ENCODE data around the gene TMEM143. TPM values are rescaled to one million over a fixed set of nuclear protein-coding genes. Genes with fewer than 3 reads are reported as not detected.

The TMEM143 gene
- total and polyA plus RNA-seq, 4 donors: 3.2 to 10.2 (median 6.7) TPM

DNA sequence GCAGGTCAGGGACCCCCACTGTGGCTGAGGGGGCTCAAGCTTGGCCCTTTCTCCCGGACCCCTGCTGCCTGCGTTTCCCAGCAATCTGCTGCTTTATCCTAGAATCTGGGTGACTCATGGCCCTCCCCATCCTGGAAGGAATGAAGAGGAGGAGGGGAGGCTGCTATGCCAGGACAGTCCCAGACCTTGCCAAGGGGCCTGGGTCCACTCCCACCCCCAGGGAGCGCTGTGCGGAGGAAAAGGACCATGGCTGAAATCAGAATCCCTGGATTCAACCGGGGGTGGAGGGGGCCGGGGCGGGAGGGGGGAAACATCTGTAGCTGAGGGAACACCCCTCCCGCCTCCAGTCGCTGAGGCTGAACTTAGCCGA is 73.4 kb downstream of the TMEM143 start:
- 18% methylated on average over 10 of the region's 10 CpGs for WGBS
- Histone ChIP-seq H3K27me3 (ENCODE audit: control insufficient read depth in 4 of 4, insufficient read depth in 4 of 4, low read length in 3 of 4) (peaks cover 0 to 6% (median 0%) of the 10 kb centered on the region in 4 donors), H3K9me3 (ENCODE audit: control insufficient read depth in 4 of 4, low read length in 3 of 4) (peaks cover 0 to 6% (median 4%) of the 10 kb centered on the region in 4 donors), H3K36me3 (ENCODE audit: control insufficient read depth in 4 of 4, insufficient read depth in 3 of 4, low read depth in 1 of 4, low read length in 3 of 4) (no peaks in the 10 kb centered on the region), H3K4me3 (ENCODE audit: low read depth in 1 of 3, low read length in 3 of 3) (no peak overlapping the region), H3K9ac (ENCODE audit: low read depth in 1 of 2, low read length in 2 of 2) (no peak overlapping the region), H3K4me1 (ENCODE audit: control insufficient read depth in 4 of 4, insufficient read depth in 4 of 4, low read length in 3 of 4) (peaks cover 2 to 8% (median 6%) of the 10 kb centered on the region in 4 donors), H3K27ac (ENCODE audit: low read depth in 1 of 2, low read length in 2 of 2) (no peak overlapping the region)
- TF ChIP-seq, protein P1, sequence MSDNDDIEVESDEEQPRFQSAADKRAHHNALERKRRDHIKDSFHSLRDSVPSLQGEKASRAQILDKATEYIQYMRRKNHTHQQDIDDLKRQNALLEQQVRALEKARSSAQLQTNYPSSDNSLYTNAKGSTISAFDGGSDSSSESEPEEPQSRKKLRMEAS (IDR thresholded peaks at IDR 0.05): no peak
- no peak for TF ChIP-seq YY1 (IDR thresholded peaks at IDR 0.05)
- no peak for TF ChIP-seq NR2F2 (IDR thresholded peaks at IDR 0.05)
- no peak for TF ChIP-seq TAF1 (conservative IDR thresholded peaks at IDR 0.05)
- TF ChIP-seq, protein P2, sequence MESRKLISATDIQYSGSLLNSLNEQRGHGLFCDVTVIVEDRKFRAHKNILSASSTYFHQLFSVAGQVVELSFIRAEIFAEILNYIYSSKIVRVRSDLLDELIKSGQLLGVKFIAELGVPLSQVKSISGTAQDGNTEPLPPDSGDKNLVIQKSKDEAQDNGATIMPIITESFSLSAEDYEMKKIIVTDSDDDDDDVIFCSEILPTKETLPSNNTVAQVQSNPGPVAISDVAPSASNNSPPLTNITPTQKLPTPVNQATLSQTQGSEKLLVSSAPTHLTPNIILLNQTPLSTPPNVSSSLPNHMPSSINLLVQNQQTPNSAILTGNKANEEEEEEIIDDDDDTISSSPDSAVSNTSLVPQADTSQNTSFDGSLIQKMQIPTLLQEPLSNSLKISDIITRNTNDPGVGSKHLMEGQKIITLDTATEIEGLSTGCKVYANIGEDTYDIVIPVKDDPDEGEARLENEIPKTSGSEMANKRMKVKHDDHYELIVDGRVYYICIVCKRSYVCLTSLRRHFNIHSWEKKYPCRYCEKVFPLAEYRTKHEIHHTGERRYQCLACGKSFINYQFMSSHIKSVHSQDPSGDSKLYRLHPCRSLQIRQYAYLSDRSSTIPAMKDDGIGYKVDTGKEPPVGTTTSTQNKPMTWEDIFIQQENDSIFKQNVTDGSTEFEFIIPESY (IDR thresholded peaks at IDR 0.05): no peak
- no peak for DNase-seq (ENCODE audit: low spot score)

DNA sequence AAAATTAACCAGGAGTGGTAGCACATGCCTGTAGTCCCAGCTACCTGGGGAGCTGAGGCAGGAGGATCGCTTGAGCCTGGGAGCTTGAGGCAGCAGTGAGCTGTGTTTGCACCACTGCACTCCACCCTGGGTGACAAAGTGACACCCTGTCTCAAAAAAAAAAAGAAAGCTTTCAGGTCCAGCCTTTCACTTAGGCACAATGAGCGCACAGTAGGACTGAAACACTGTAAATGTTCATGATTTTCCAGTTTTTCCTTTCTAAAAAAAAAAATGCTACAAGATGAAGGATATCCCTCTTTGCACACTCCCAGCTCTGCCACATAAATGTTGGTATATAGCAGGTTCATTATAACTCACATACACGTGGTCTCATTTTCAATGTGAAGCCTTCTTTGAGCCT is 76.0 kb downstream of the TMEM143 start:
- no peak for DNase-seq (ENCODE audit: low spot score)
- Histone ChIP-seq H3K4me3 (ENCODE audit: low read depth in 1 of 3, low read length in 3 of 3) (no peak overlapping the region), H3K27me3 (ENCODE audit: control insufficient read depth in 4 of 4, insufficient read depth in 4 of 4, low read length in 3 of 4) (peaks cover 0 to 5% (median 0%) of the 10 kb centered on the region in 4 donors), H3K9me3 (ENCODE audit: control insufficient read depth in 4 of 4, low read length in 3 of 4) (peaks cover 5 to 11% (median 7%) of the 10 kb centered on the region in 4 donors), H3K4me1 (ENCODE audit: control insufficient read depth in 4 of 4, insufficient read depth in 4 of 4, low read length in 3 of 4) (peaks cover 2 to 8% (median 6%) of the 10 kb centered on the region in 4 donors), H3K9ac (ENCODE audit: low read depth in 1 of 2, low read length in 2 of 2) (no peak overlapping the region), H3K36me3 (ENCODE audit: control insufficient read depth in 4 of 4, insufficient read depth in 3 of 4, low read depth in 1 of 4, low read length in 3 of 4) (peaks cover 0 to 3% (median 0%) of the 10 kb centered on the region in 4 donors), H3K27ac (ENCODE audit: low read depth in 1 of 2, low read length in 2 of 2) (no peak overlapping the region)
- 78% methylated on average over 3 of the region's 3 CpGs for WGBS
- TF ChIP-seq NR2F2 (IDR thresholded peaks at IDR 0.05) (no peak), FOXA2 (IDR thresholded peaks at IDR 0.05) (no peak), FOXA1 (IDR thresholded peaks at IDR 0.05) (no peak)

DNA sequence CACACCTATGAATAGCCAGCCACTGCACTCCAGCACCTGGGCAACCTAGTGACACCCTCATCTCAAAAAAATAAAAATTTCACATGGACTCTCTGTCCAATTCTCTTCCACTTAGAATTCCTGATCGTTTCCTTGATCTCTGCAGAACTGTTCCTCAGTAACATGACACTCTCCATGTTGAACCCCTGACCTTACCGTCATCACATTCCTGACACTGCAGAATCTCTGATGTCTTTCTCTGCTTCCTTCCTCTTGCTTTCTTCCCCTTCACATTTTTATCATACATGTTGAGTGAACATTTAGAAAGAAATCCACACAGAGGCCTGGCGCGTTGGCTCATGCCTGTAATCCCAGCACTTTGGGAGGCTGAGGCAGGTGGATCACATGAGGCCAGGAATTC is 78.8 kb downstream of the TMEM143 start:
- Histone ChIP-seq H3K9me3 (ENCODE audit: control insufficient read depth in 4 of 4, low read length in 3 of 4) (peaks cover 5 to 11% (median 7%) of the 10 kb centered on the region in 4 donors), H3K9ac (ENCODE audit: low read depth in 1 of 2, low read length in 2 of 2) (no peak overlapping the region), H3K27ac (ENCODE audit: low read depth in 1 of 2, low read length in 2 of 2) (no peak overlapping the region), H3K27me3 (ENCODE audit: control insufficient read depth in 4 of 4, insufficient read depth in 4 of 4, low read length in 3 of 4) (no peaks in the 10 kb centered on the region), H3K36me3 (ENCODE audit: control insufficient read depth in 4 of 4, insufficient read depth in 3 of 4, low read depth in 1 of 4, low read length in 3 of 4) (peaks cover 0 to 3% (median 0%) of the 10 kb centered on the region in 4 donors), H3K4me3 (ENCODE audit: low read depth in 1 of 3, low read length in 3 of 3) (no peak overlapping the region), H3K4me1 (ENCODE audit: control insufficient read depth in 4 of 4, insufficient read depth in 4 of 4, low read length in 3 of 4) (no peaks in the 10 kb centered on the region)
- DNase-seq (ENCODE audit: low spot score): no peak
- WGBS: 70% methylated on average over 4 of the region's 4 CpGs
- no peak for TF ChIP-seq HNF4A (conservative IDR thresholded peaks at IDR 0.05)

DNA sequence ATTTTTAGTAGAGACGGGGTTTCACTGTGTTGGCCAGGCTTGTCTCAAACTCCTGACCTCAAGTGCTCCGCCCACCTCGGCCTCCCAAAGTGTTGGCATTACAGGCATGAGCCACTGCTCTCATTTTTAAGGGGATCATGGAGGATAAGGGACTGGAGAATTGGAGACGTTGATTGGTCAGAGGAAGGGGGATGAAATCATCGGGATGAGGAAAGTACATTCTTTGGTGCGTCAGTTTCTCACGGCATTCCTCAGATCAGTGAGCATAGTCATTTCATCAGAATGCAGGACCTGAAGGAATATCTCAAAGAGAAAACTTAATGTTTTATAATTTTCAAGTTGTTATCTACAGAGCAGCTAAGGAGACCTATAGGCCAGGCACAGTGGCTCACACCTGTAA is 79.8 kb downstream of the TMEM143 start:
- Histone ChIP-seq H3K36me3 (ENCODE audit: control insufficient read depth in 4 of 4, insufficient read depth in 3 of 4, low read depth in 1 of 4, low read length in 3 of 4) (peaks cover 0 to 3% (median 0%) of the 10 kb centered on the region in 4 donors), H3K27me3 (ENCODE audit: control insufficient read depth in 4 of 4, insufficient read depth in 4 of 4, low read length in 3 of 4) (no peaks in the 10 kb centered on the region), H3K9ac (ENCODE audit: low read depth in 1 of 2, low read length in 2 of 2) (no peak overlapping the region), H3K4me1 (ENCODE audit: control insufficient read depth in 4 of 4, insufficient read depth in 4 of 4, low read length in 3 of 4) (no peaks in the 10 kb centered on the region), H3K27ac (ENCODE audit: low read depth in 1 of 2, low read length in 2 of 2) (no peak overlapping the region), H3K4me3 (ENCODE audit: low read depth in 1 of 3, low read length in 3 of 3) (no peak overlapping the region), H3K9me3 (ENCODE audit: control insufficient read depth in 4 of 4, low read length in 3 of 4) (peaks cover 5 to 11% (median 7%) of the 10 kb centered on the region in 4 donors)
- WGBS: 91% methylated on average over 7 of the region's 7 CpGs
- DNase-seq (ENCODE audit: low spot score): no peak
- TF ChIP-seq TAF1 (conservative IDR thresholded peaks at IDR 0.05) (no peak), SP1 (IDR thresholded peaks at IDR 0.05) (no peak), YY1 (IDR thresholded peaks at IDR 0.05) (no peak), GABPA (IDR thresholded peaks at IDR 0.05 in 1 of 2, conservative IDR thresholded peaks at IDR 0.05 in 1 of 2) (no peak), FOXA2 (IDR thresholded peaks at IDR 0.05) (no peak), EGR1 (IDR thresholded peaks at IDR 0.05; ENCODE audit: low read depth in 2 of 2) (no peak), RXRA (IDR thresholded peaks at IDR 0.05) (no peak), FOXA1 (IDR thresholded peaks at IDR 0.05) (no peak), HNF4G (IDR thresholded peaks at IDR 0.05) (no peak)
- TF ChIP-seq, protein P3, sequence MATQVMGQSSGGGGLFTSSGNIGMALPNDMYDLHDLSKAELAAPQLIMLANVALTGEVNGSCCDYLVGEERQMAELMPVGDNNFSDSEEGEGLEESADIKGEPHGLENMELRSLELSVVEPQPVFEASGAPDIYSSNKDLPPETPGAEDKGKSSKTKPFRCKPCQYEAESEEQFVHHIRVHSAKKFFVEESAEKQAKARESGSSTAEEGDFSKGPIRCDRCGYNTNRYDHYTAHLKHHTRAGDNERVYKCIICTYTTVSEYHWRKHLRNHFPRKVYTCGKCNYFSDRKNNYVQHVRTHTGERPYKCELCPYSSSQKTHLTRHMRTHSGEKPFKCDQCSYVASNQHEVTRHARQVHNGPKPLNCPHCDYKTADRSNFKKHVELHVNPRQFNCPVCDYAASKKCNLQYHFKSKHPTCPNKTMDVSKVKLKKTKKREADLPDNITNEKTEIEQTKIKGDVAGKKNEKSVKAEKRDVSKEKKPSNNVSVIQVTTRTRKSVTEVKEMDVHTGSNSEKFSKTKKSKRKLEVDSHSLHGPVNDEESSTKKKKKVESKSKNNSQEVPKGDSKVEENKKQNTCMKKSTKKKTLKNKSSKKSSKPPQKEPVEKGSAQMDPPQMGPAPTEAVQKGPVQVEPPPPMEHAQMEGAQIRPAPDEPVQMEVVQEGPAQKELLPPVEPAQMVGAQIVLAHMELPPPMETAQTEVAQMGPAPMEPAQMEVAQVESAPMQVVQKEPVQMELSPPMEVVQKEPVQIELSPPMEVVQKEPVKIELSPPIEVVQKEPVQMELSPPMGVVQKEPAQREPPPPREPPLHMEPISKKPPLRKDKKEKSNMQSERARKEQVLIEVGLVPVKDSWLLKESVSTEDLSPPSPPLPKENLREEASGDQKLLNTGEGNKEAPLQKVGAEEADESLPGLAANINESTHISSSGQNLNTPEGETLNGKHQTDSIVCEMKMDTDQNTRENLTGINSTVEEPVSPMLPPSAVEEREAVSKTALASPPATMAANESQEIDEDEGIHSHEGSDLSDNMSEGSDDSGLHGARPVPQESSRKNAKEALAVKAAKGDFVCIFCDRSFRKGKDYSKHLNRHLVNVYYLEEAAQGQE (IDR thresholded peaks at IDR 0.05): no peak
- TF ChIP-seq, protein P1 (IDR thresholded peaks at IDR 0.05): no peak
- TF ChIP-seq, protein P4, sequence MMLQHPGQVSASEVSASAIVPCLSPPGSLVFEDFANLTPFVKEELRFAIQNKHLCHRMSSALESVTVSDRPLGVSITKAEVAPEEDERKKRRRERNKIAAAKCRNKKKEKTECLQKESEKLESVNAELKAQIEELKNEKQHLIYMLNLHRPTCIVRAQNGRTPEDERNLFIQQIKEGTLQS (IDR thresholded peaks at IDR 0.05): no peak
- TF ChIP-seq, protein P2 (IDR thresholded peaks at IDR 0.05): no peak
